HepG2 (cell line): ENCODE measurements around the gene VSIG2. TPM values are rescaled to one million over a fixed set of nuclear protein-coding genes. Genes with fewer than 3 reads are reported as not detected.

Experiments
- BORCS8-MEF2B ChIP-seq: sonication (generic); formaldehyde crosslinking; IDR thresholded peaks from 2 replicates; pipeline ENCODE4 v1.8.0; 2022; ENCODE audit warnings: mild to moderate bottlenecking, missing genetic modification reagents
- BRF2 ChIP-seq: sonication (generic); formaldehyde crosslinking; IDR thresholded peaks from 2 replicates; pipeline ENCODE4 v1.8.1; 2022; ENCODE audit warnings: mild to moderate bottlenecking, missing genetic modification reagents
- ELF3 ChIP-seq: IDR thresholded peaks from 2 replicates; pipeline ENCODE4 v1.6.1; 2016; ENCODE audit warnings: missing genetic modification reagents, missing compliant biosample characterization
- ESRRA ChIP-seq: sonication (generic); formaldehyde crosslinking; IDR thresholded peaks from 2 replicates; pipeline ENCODE4 v1.5.1; 2020; ENCODE audit warnings: mild to moderate bottlenecking, low read depth, missing genetic modification reagents
- FOXC1 ChIP-seq: sonication (generic); formaldehyde crosslinking; IDR thresholded peaks from 2 replicates; pipeline ENCODE4 v1.8.0; 2022; ENCODE audit warnings: mild to moderate bottlenecking, missing genetic modification reagents, borderline replicate concordance
- FOXP4 ChIP-seq: sonication (generic); formaldehyde crosslinking; IDR thresholded peaks from 2 replicates; pipeline ENCODE4 v1.4.0; 2020; ENCODE audit warnings: missing genetic modification reagents
- HNRNPL ChIP-seq: fragments of 200-400 bp; formaldehyde crosslinking; IDR thresholded peaks from 2 replicates; pipeline ENCODE4 v1.6.1; 2017; ENCODE audit warnings: mild to moderate bottlenecking, low read depth, low read length
- JUN ChIP-seq: sonication (generic); formaldehyde crosslinking; IDR thresholded peaks from 2 replicates; pipeline ENCODE4 v1.4.0; 2020; ENCODE audit warnings: mild to moderate bottlenecking, missing genetic modification reagents
- MBNL3 ChIP-seq: fragments of 250-450 bp; sonication (Bioruptor Pico); conservative IDR thresholded peaks from 2 replicates; pipeline ENCODE4 v1.8.0; 2022; ENCODE audit warnings: mild to moderate bottlenecking, inconsistent platforms
- RBM22 ChIP-seq: fragments of 200-400 bp; formaldehyde crosslinking; optimal IDR thresholded peaks from 2 replicates; pipeline ENCODE3; 2017; ENCODE audit warnings: mild to moderate bottlenecking, low read length, moderate library complexity
- RFX3 ChIP-seq: IDR thresholded peaks from 2 replicates; pipeline ENCODE4 v1.6.1; 2016; ENCODE audit warnings: missing biosample characterization, missing genetic modification reagents
- TCF7L2 ChIP-seq: IDR thresholded peaks from 2 replicates; pipeline ENCODE4 v1.6.1; 2011; ENCODE audit warnings: mild to moderate bottlenecking, low read depth, low read length, moderate library complexity
- ZBTB10 ChIP-seq: sonication (generic); formaldehyde crosslinking; IDR thresholded peaks from 2 replicates; pipeline ENCODE4 v1.4.0; 2020; ENCODE audit warnings: missing genetic modification reagents, borderline replicate concordance
- ZBTB21 ChIP-seq: sonication (generic); formaldehyde crosslinking; IDR thresholded peaks from 2 replicates; pipeline ENCODE4 v1.4.0; 2020; ENCODE audit warnings: missing genetic modification reagents
- ZMAT3 ChIP-seq: sonication (generic); formaldehyde crosslinking; conservative IDR thresholded peaks from 2 replicates; pipeline ENCODE4 v1.7.0; 2021; ENCODE audit warnings: missing genetic modification reagents
- ZNF12 ChIP-seq: sonication (generic); formaldehyde crosslinking; IDR thresholded peaks from 2 replicates; pipeline ENCODE4 v1.5.0; 2020; ENCODE audit warnings: missing genetic modification reagents
- polyA plus RNA-seq, 8 experiments: library from polyadenylated mRNA; depleted of rRNA in 3 of 8; stranded (reverse) in 7 of 8; unstranded in 1 of 8; fragments of >200 nt; fragmentation: Illumina TruSeq in 4 of 8; extraction: Trizol in 4 of 8; gene quantifications; 2 replicates each; pipeline versions ENCODE4 v1.2.1 to v1.2.3, GENCODE V29; 2011 to 2016; ENCODE audit warnings: low read depth in 4 of 8, missing spikeins in 1 of 8, mixed read lengths in 1 of 8; ENCODE audit not compliant: insufficient read depth in 1 of 8
- total RNA-seq, 5 experiments: library from RNA; depleted of rRNA; stranded (reverse); fragments of >200 nt; fragmentation: Illumina TruSeq; extraction: Trizol; gene quantifications; 2 replicates each; pipeline ENCODE4 v1.2.3, GENCODE V29; 2016; ENCODE audit warnings: low read depth in 1 of 5
- TF ChIP-seq, protein P1 (sequence below): sonication (generic); formaldehyde crosslinking; IDR thresholded peaks from 2 replicates; pipeline ENCODE4 v1.4.0; 2020; ENCODE audit warnings: missing genetic modification reagents, borderline replicate concordance
- TF ChIP-seq, protein P2 (sequence below): sonication (generic); formaldehyde crosslinking; IDR thresholded peaks from 2 replicates; pipeline ENCODE4 v1.8.0; 2022; ENCODE audit warnings: missing genetic modification reagents, mild to moderate bottlenecking, moderate library complexity, borderline replicate concordance

VSIG2 gene
- total and polyA plus RNA-seq, 2 of the 13 experiments (the other 11 are each of a cell fraction or from before 2014, with no cell fraction given): 0.80 to 2.7 TPM

DNA sequence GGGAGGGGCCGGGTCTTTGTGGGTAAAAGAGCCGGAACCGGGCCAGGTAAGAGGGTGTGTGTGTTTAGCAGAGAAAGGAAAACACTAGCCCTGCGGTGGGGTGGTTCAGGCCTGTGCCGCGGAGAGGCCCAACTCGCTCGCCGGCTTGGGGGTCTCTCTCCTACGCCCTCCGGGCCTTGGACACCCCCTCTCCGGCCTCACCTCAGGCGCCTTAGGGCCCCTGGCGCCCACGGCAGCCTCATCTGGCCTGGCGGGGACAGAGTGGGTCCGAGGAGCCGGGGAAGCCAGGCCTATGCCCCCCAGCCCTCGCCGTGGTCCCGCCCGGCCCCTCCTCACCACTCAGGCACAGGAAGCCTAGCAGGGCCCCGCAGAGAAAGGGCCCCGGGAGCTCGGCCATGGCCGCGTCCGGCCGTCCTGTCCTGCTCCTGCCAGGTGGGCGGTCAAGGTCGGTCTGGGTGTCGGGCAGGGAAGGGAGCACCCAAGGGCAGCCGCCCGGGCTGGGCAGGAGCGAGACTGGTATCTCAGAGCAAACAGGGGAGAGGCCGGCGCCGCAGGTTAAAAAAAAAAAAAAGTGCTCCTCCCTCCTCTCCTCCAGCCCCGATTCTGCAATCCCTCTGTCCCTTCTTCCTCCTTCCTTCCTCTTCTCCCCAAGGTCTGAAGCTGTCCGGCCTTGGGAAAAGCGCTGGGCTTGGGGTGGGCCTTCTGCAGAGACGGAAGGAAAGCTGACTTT lies at the start of gene VSIG2 (continued):
- TF ChIP-seq ZBTB10 (CRISPR knock-in tag) (no peak), ZMAT3 (no peak), HNRNPL (peak; percentile 64; the same call in 1 of the 2 replicates), FOXP4 (CRISPR knock-in tag) (0 out of 2 replicates have a peak, but pooled peaks have one; percentile 22), RFX3 (CRISPR knock-in tag) (no peak), RBM22 (no peak), ESRRA (CRISPR knock-in tag) (no peak), TCF7L2 (no peak), MBNL3 (CRISPR knock-in tag) (no peak), JUN (CRISPR knock-in tag) (no peak), BRF2 (CRISPR knock-in tag) (no peak), BORCS8-MEF2B (CRISPR knock-in tag) (0 out of 2 replicates have a peak, but pooled peaks have one; percentile 38), ZBTB21 (CRISPR knock-in tag) (no peak), ELF3 (CRISPR knock-in tag) (0 out of 2 replicates have a peak, but pooled peaks have one; percentile 20), FOXC1 (no peak), ZNF12 (CRISPR knock-in tag) (no peak)
- TF ChIP-seq, protein P1, sequence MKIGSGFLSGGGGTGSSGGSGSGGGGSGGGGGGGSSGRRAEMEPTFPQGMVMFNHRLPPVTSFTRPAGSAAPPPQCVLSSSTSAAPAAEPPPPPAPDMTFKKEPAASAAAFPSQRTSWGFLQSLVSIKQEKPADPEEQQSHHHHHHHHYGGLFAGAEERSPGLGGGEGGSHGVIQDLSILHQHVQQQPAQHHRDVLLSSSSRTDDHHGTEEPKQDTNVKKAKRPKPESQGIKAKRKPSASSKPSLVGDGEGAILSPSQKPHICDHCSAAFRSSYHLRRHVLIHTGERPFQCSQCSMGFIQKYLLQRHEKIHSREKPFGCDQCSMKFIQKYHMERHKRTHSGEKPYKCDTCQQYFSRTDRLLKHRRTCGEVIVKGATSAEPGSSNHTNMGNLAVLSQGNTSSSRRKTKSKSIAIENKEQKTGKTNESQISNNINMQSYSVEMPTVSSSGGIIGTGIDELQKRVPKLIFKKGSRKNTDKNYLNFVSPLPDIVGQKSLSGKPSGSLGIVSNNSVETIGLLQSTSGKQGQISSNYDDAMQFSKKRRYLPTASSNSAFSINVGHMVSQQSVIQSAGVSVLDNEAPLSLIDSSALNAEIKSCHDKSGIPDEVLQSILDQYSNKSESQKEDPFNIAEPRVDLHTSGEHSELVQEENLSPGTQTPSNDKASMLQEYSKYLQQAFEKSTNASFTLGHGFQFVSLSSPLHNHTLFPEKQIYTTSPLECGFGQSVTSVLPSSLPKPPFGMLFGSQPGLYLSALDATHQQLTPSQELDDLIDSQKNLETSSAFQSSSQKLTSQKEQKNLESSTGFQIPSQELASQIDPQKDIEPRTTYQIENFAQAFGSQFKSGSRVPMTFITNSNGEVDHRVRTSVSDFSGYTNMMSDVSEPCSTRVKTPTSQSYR (CRISPR knock-in tag): no peak
- TF ChIP-seq, protein P2, sequence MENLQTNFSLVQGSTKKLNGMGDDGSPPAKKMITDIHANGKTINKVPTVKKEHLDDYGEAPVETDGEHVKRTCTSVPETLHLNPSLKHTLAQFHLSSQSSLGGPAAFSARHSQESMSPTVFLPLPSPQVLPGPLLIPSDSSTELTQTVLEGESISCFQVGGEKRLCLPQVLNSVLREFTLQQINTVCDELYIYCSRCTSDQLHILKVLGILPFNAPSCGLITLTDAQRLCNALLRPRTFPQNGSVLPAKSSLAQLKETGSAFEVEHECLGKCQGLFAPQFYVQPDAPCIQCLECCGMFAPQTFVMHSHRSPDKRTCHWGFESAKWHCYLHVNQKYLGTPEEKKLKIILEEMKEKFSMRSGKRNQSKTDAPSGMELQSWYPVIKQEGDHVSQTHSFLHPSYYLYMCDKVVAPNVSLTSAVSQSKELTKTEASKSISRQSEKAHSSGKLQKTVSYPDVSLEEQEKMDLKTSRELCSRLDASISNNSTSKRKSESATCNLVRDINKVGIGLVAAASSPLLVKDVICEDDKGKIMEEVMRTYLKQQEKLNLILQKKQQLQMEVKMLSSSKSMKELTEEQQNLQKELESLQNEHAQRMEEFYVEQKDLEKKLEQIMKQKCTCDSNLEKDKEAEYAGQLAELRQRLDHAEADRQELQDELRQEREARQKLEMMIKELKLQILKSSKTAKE (CRISPR knock-in tag): 0 out of 2 replicates have a peak, but pooled peaks have one; percentile 63
